Hepatocyte (in vitro differentiated cells): ENCODE data around the gene LEFTY2. TPM values are rescaled to one million over a fixed set of nuclear protein-coding genes. Genes with fewer than 3 reads are reported as not detected.

ENCODE experiments used
- DNase-seq: peaks from one replicate; pipeline ENCODE4 v3.0.0-alpha.2; 2016; ENCODE audit warnings: low spot score
- H2AFZ ChIP-seq: fragments of 200-600 bp; sonication (generic); 2 replicates; pipeline ENCODE4 v1.6.0; 2016; ENCODE audit warnings: antibody characterized with exemption, mild to moderate bottlenecking
- H3K27ac ChIP-seq: fragments of 200-600 bp; sonication (generic); 2 replicates; pipeline ENCODE4 v1.5.1; 2016; ENCODE audit warnings: mild to moderate bottlenecking
- H3K27me3 ChIP-seq: fragments of 200-600 bp; sonication (generic); 2 replicates; pipeline ENCODE4 v1.6.1; 2016
- H3K36me3 ChIP-seq: fragments of 200-600 bp; sonication (generic); replicated peaks from 2 replicates; pipeline ENCODE4 v1.5.1; 2016; ENCODE audit warnings: low read depth; ENCODE audit not compliant: insufficient read depth
- H3K4me1 ChIP-seq: fragments of 200-600 bp; sonication (generic); 2 replicates; pipeline ENCODE4 v1.5.1; 2016; ENCODE audit warnings: mild to moderate bottlenecking, moderate library complexity; ENCODE audit not compliant: insufficient read depth
- H3K4me2 ChIP-seq: fragments of 200-600 bp; sonication (generic); 2 replicates; pipeline ENCODE4 v1.6.0; 2016
- H3K4me3 ChIP-seq: fragments of 200-600 bp; sonication (generic); 2 replicates; pipeline ENCODE4 v1.5.1; 2016; ENCODE audit warnings: mild to moderate bottlenecking
- H3K79me2 ChIP-seq: fragments of 200-600 bp; sonication (generic); 2 replicates; pipeline ENCODE4 v1.6.0; 2017; ENCODE audit warnings: mild to moderate bottlenecking
- H3K9me2 ChIP-seq: fragments of 200-600 bp; sonication (generic); replicated peaks from 2 replicates; pipeline ENCODE4 v1.6.0; 2017; ENCODE audit warnings: mild to moderate bottlenecking; ENCODE audit not compliant: insufficient read depth
- H3K9me3 ChIP-seq: fragments of 200-600 bp; sonication (generic); 2 replicates; pipeline ENCODE4 v1.5.1; 2016; ENCODE audit warnings: low read depth, mild to moderate bottlenecking
- H4K20me1 ChIP-seq: fragments of 200-600 bp; sonication (generic); 2 replicates; pipeline ENCODE4 v1.6.0; 2016; ENCODE audit warnings: mild to moderate bottlenecking; ENCODE audit not compliant: insufficient read depth, poor library complexity, severe bottlenecking
- EZH2 ChIP-seq: fragments of 200-600 bp; sonication (generic); IDR thresholded peaks from 2 replicates; pipeline ENCODE4 v1.6.1; 2016; ENCODE audit warnings: antibody characterized with exemption, mild to moderate bottlenecking, borderline replicate concordance
- EZH2phosphoT487 ChIP-seq: fragments of 200-600 bp; sonication (generic); IDR thresholded peaks from one replicate; pipeline ENCODE4 v1.6.1; 2018; ENCODE audit warnings: antibody characterized with exemption, mild to moderate bottlenecking, low read depth, moderate library complexity; ENCODE audit not compliant: unreplicated experiment, severe bottlenecking
- WGBS: methylation state at CpG from one replicate; pipeline ENCODE4 v1.1.6; 2016; ENCODE audit warnings: low lambda C conversion rate; ENCODE audit errors: missing lambda C conversion rate; 5-methylcytosine and 5-hydroxymethylcytosine counted together
- polyA plus RNA-seq: library from polyadenylated mRNA; unstranded; fragments of >200 nt; fragmentation: Nextera tagmentation; extraction: Ambion mirVana; gene quantifications from 2 replicates; pipeline ENCODE4 v1.2.1, GENCODE V29; 2016
- total RNA-seq: library from RNA; depleted of rRNA; stranded (reverse); fragments of >200 nt; gene quantifications from 2 replicates; pipeline ENCODE4 v1.2.3, GENCODE V29; 2014
- TF ChIP-seq, protein P1 (sequence below): fragments of 200-600 bp; sonication (generic); IDR thresholded peaks from 2 replicates; pipeline ENCODE4 v1.5.1; 2016; ENCODE audit warnings: antibody characterized with exemption, mild to moderate bottlenecking; ENCODE audit not compliant: poor library complexity

Gene LEFTY2
- total and polyA plus RNA-seq, 2 experiments from 2014 or later, result 0.60 to 1.1 TPM

DNA sequence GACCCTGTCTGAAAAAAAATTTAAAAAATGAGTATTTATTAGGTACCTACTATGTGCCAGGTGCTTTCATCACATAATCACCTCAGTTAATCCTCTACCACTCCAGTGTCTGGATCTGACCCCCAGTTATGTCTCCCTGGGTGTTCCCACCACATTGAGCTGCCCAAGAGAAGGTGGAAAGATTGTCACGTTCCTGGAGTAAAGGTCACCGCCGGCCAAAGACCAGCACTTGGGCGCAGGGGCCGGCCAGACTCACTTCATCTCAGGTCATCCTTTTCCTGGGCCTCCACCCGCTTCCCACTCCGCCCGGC, 17.7 kb downstream of the LEFTY2 start:
- Histone ChIP-seq H3K79me2 (peaks cover 19% of the 10 kb centered on the region), H3K4me3 (peak overlapping the region; percentile 76), H4K20me1 (no peaks in the 10 kb centered on the region), H2AFZ (peak overlapping the region; percentile 65), H3K9me2 (no peaks in the 10 kb centered on the region), H3K27ac (peak overlapping the region; percentile 95), H3K36me3 (no peaks in the 10 kb centered on the region), H3K4me2 (peak overlapping the region; percentile 85), H3K9me3 (no peaks in the 10 kb centered on the region), H3K4me1 (peaks cover 14% of the 10 kb centered on the region), H3K27me3 (no peaks in the 10 kb centered on the region)
- DNase-seq, result peak; percentile 46
- TF ChIP-seq EZH2phosphoT487 (no peak), EZH2 (no peak)
- TF ChIP-seq, protein P1, sequence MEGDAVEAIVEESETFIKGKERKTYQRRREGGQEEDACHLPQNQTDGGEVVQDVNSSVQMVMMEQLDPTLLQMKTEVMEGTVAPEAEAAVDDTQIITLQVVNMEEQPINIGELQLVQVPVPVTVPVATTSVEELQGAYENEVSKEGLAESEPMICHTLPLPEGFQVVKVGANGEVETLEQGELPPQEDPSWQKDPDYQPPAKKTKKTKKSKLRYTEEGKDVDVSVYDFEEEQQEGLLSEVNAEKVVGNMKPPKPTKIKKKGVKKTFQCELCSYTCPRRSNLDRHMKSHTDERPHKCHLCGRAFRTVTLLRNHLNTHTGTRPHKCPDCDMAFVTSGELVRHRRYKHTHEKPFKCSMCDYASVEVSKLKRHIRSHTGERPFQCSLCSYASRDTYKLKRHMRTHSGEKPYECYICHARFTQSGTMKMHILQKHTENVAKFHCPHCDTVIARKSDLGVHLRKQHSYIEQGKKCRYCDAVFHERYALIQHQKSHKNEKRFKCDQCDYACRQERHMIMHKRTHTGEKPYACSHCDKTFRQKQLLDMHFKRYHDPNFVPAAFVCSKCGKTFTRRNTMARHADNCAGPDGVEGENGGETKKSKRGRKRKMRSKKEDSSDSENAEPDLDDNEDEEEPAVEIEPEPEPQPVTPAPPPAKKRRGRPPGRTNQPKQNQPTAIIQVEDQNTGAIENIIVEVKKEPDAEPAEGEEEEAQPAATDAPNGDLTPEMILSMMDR, result no peak
- 9% methylated on average over 8 of the region's 8 CpGs for WGBS

DNA sequence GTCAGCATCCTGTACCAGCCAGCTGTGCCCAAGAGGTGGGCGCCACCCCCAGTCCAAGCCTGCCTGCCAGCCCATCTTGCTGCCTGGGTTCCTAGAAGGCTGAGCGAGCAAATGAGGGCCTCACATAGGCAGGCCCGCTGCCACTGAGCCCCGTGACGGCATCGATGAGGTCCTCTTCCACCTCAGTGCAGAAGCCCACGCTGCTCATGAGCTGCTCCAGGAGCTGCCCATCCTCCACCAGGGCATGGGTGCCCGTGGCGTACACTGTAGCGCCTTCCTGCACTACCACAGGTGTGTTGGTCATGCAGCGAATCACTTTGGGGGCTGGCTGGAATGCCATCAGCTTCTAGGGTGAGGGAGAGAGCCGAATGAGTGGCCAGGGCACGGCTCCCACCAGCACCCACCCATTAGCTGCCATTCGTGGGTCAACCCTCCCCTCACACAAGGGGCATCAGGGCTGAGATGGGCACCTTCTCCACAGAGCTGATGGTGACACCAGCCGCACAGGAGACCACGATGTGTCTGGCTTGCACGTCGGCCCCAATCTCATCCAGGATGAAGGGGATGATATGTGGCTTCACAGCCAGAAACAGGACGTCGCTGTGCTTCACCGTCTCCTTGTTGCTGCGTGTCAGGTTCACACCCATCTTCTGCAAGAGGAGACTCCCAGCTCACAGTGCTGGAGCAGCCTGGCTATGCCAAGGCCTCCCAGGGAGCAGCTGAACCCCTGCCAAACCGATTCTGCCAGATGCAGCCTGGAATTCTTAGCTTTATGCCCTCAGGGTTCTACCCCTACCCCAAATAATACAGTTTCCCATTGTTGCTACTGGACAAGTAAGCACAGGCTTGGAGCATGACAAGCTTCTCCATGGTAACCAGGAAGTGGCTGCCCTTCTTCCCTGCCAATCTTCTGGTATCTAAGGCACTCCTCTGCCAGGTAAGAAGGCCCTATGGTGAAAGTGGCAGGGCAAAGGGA, 19.0 kb downstream of the LEFTY2 start:
- H3K4me1 ChIP-seq, result peaks cover 14% of the 10 kb centered on the region
- no peak overlapping the region for H3K27ac ChIP-seq
- no peaks in the 10 kb centered on the region for H3K27me3 ChIP-seq
- no peak for DNase-seq
- no peaks in the 10 kb centered on the region for H3K36me3 ChIP-seq
- H3K4me3 ChIP-seq, result no peak overlapping the region
- no peak overlapping the region for H2AFZ ChIP-seq
- H3K4me2 ChIP-seq, result no peak overlapping the region
- peaks cover 19% of the 10 kb centered on the region for H3K79me2 ChIP-seq
- H3K9me2 ChIP-seq, result no peaks in the 10 kb centered on the region
- no peaks in the 10 kb centered on the region for H3K9me3 ChIP-seq
- no peak for TF ChIP-seq EZH2phosphoT487
- TF ChIP-seq EZH2, result no peak
- TF ChIP-seq, protein P1, result no peak
- H4K20me1 ChIP-seq, result no peaks in the 10 kb centered on the region
- WGBS, result 97% methylated on average over 23 of the region's 23 CpGs

DNA sequence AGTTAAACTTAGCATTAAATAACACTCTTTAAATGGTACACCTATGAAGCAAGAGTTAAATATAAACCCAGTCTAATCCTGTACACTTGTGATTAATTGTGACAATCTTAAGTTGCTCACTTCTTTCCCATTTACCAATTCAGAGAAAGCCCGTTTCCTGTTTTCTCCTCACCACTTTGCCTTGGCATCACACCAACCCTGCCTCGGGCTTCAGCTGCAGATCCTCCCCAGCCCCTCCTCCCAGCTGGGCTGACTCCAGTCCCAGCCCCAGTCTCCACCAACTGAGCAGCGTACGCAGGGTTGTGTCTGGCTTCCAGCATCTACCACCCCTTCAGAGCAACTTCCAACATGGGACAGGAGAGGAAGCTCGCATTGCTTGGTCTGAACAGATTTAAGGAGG, 21.1 kb downstream of the LEFTY2 start:
- no peaks in the 10 kb centered on the region for H3K9me2 ChIP-seq
- H3K4me3 ChIP-seq, result no peak overlapping the region
- DNase-seq, result peak; percentile 49
- TF ChIP-seq, protein P1, result no peak
- TF ChIP-seq EZH2phosphoT487 (no peak), EZH2 (no peak)
- H3K27me3 ChIP-seq, result no peaks in the 10 kb centered on the region
- no peak overlapping the region for H3K4me2 ChIP-seq
- no peaks in the 10 kb centered on the region for H4K20me1 ChIP-seq
- peaks cover 19% of the 10 kb centered on the region for H3K4me1 ChIP-seq
- no peak overlapping the region for H2AFZ ChIP-seq
- no peaks in the 10 kb centered on the region for H3K9me3 ChIP-seq
- 67% methylated on average over 5 of the region's 5 CpGs for WGBS
- H3K36me3 ChIP-seq, result no peaks in the 10 kb centered on the region
- H3K27ac ChIP-seq, result no peak overlapping the region
- H3K79me2 ChIP-seq, result peaks cover 19% of the 10 kb centered on the region
